Bone marrow (tissue), 2 donors: ENCODE measurements around the gene DAPK1.

Experiments
- DNase-seq, 2 donors: peaks; one replicate each; lab custom pipeline; 2025; lab: John Stamatoyannopoulos, UW

Gene DAPK1

GRCh38 chr9:87569008-87569509 lies 71.4 kb downstream of the DAPK1 start:
- DNase-seq = no peak

- DNase-seq = peak in 1 of 2 donors; percentile 21
Measured at GRCh38 chr9:87569518-87569917, 71.9 kb downstream of the DAPK1 start.

- no peak for DNase-seq
Measured at GRCh38 chr9:87570000-87570908, 72.6 kb downstream of the DAPK1 start.

GRCh38 chr9:87572719-87573118 lies 75.1 kb downstream of the DAPK1 start:
- DNase-seq = no peak

GRCh38 chr9:87573841-87574342 lies 76.2 kb downstream of the DAPK1 start:
- no peak for DNase-seq

GRCh38 chr9:87577746-87578145 lies 80.1 kb downstream of the DAPK1 start:
- DNase-seq = no peak

GRCh38 chr9:87578625-87579024 lies 81.0 kb downstream of the DAPK1 start:
- DNase-seq = no peak

- DNase-seq = no peak
Measured at GRCh38 chr9:87579781-87580541, 82.3 kb downstream of the DAPK1 start.

GRCh38 chr9:87580941-87581438 lies 83.3 kb downstream of the DAPK1 start:
- no peak for DNase-seq

GRCh38 chr9:87581513-87581912 lies 83.8 kb downstream of the DAPK1 start:
- DNase-seq = no peak

GRCh38 chr9:87581949-87582637 lies 84.4 kb downstream of the DAPK1 start:
- no peak for DNase-seq

GRCh38 chr9:87584326-87584725 lies 86.7 kb downstream of the DAPK1 start:
- DNase-seq = no peak

GRCh38 chr9:87585123-87585855 lies 87.6 kb downstream of the DAPK1 start:
- DNase-seq = no peak

- no peak for DNase-seq
Measured at GRCh38 chr9:87586731-87587355, 89.2 kb downstream of the DAPK1 start.

- no peak for DNase-seq
Measured at GRCh38 chr9:87587356-87587745, 89.7 kb downstream of the DAPK1 start.

- DNase-seq = no peak
Measured at GRCh38 chr9:87587864-87588263, 90.2 kb downstream of the DAPK1 start.

- DNase-seq = no peak
Measured at GRCh38 chr9:87588339-87588738, 90.7 kb downstream of the DAPK1 start.

GRCh38 chr9:87590996-87591395 lies 93.3 kb downstream of the DAPK1 start:
- DNase-seq = no peak

GRCh38 chr9:87592554-87593358 lies 95.1 kb downstream of the DAPK1 start:
- DNase-seq = no peak
